Activated CD4-positive, alpha-beta T cell treated with anti-CD3 and anti-CD28 coated beads, Interleukin-2, Interleukin-4, amounts not matched to agents 100 ng/mL and 50 ng/mL, durations not matched to agents 16 hours and 8 hours (primary cell): ENCODE measurements around the gene ACSS3.
"Not testable (repeated sequence)": the region's sequence is repeated elsewhere in the genome, so short reads cannot be mapped to it uniquely, and the experiment has no call there.

Source experiments
- DNase-seq: peaks from one replicate; pipeline ENCODE4 v3.0.0-alpha.2; 2020; ENCODE audit warnings: low spot score

The ACSS3 gene

DNA sequence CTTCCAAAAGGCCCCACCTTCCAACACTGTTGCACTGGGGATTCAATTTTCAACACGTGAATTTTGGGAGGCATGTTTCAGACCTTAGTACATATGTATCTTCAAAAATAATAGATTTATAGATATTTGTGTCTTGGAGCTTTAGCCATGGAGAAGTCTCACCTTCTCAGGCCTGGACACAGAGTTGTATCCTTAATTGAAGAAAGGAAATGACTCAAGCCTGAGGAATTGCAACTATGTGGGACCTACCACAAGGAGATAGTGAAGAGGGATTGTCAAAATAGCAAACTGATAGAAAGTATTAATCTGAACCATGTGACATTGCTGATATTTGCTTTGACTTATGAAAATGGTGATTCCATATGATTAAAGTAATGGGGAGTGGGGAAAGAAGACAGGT, 89.8 kb downstream of the ACSS3 start:
- DNase-seq, result no peak

DNA sequence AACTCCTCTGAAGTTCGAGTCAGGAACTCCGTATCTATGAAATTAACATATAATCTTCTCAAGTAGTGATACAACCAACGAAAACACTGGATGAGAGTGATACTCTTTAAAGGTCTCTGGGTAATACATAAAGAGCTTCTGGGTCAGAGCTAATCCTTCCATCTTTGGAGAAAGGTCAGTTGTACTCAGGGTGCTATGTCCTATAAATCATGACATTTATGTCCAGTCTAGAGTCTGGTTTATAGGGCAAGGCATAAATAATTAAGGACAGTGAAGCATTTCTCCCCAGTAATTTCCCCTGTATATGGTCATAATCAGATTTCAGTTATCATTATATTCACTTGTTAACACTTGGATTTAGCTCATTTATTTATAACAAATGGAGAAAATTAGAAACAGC, 90.6 kb downstream of the ACSS3 start:
- DNase-seq, result no peak

DNA sequence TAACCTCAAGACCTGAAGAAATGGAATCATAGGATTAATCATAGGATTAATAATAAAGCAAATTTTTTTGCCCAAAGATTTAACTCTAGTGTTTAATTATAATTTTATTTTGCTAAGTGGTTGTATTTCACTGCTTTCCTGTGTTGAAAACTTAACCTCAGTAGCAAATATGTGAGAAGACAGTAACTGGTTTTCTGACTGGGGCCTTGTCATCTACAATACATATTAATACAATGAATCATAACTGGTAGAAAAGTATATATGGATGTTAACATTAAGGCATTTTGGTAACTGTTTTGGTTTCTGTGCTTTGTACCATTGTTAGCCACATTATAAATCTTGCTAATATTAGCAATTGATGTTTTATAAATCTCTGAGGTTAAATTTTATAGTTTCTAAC, 92.2 kb downstream of the ACSS3 start:
- DNase-seq, result no peak

DNA sequence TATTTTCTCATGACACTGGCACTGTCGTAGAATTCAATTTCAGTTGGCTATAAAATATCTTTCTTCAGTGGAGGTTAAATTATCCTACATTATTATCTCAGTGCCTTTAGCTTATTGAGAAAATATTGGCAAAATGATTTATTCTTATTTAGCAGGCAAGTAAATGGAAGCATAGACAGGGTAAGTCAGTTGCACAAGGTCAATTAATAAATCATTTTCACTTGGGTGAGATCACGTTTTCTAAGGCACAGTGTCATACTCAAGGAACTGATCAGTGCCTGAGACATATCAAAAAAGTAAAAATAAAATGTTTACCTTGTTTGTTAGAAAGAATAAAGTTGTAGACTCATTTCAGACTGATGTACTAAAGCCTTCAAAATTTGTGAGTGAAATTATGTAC, 95.0 kb downstream of the ACSS3 start:
- DNase-seq, result no peak

DNA sequence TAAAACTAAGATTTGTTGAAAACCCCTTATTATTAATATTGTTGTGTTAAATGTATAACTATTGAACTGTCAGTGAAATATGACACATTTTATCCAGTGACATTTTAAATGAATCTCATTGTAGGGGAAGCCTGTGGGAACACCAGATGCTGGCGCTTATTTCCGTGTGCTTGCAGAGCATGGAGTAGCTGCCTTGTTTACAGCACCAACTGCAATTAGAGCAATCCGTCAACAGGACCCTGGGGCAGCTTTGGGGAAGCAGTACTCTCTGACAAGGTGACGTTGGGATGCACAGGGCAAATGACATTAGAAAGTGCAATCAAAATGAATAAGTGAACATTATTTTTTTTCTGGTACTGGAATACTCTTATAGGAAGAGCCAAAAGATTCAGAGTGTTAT, 96.8 kb downstream of the ACSS3 start:
- no peak for DNase-seq

DNA sequence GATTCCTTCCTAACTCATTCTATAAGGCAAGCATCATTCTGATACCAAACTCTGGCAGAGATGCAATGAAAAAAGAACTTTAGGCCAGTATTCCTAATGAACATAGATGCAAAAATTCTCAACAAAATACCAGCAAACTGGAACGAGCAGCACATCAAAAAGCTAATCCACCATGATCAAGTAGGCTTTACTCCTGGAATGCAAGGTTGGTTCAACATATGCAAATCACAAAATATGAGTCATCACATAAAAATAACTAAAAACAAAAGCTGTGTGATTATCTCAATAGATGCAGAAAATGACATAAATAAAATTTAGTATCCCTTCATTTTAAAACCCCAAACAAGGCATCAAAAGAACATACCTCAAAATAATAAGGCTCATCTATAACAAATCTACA, 98.9 kb downstream of the ACSS3 start:
- no peak for DNase-seq

DNA sequence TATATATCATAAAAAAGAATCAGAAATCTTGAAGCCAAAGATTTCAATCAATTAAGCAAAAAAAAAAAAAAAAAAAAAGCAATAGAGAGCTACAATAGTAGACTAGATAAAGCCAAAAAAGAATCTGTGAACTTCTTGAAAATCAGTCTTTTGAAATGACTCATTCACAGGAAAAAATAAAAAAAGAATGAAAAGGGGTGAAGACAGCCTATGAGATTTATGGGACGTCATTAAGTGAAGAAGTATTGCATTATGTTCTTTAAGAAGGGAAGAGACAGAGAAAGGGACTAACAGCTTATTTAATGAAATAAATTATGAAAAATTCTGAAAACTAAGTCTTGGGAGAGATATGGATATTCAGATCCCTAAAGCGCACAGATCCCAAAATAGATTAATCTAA, 103.8 kb downstream of the ACSS3 start:
- no peak for DNase-seq

DNA sequence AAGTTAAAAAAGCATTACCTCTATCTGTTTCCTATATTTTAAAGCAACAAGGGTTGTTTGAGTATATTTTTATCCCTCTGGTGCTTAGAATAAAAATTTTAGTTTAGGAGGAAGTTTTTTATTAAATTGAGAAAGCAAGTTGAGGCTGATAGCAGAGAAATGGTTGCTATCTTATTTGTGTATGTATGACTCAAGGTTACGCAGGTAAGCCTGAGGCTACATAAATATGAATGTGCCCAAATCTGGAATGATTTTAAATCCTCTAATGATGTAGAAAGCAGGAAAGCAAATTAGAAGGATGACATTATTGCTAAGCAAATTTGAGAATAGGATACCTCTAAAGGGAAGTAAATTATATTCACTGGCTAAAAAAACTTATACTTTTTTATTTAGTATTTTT, 109.8 kb downstream of the ACSS3 start:
- DNase-seq, result no peak

DNA sequence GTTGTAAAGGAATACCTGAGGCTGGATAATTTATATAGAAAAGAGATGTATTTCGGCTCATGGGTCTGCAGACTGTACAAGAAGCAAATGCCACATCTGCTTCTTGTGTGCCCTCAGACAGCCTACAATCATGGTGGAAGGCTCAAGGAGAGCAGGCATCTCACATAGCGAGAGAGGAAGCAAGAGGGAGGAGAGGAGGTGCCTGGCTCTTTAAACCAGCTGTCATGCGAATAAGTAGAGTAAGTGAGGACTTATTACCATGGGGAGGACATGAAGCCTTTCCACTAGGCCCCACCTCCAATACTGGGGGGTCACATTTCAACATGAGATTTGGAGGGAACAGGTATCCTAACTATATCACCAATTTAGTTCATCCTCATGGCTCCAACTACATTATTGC, 118.7 kb downstream of the ACSS3 start:
- no peak for DNase-seq

DNA sequence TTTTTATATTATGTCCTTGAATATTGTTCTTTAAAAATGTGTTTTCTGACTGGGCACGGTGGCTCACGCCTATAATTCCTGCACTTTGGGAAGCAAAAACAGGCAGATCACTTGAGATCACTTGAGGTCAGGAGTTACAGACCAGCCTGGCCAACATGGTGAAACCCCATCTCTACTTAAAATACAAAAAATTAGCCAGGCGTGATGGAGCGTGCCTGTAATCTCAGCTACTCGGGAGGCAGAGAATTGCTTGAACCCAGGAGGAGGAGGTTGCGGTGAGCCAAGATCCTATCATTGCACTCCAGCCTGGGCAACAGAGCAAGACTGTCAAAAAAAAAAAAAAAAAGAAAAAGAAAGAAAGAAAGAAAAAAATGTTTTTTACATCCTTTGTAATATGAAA, 122.7 kb downstream of the ACSS3 start:
- DNase-seq, result not testable (repeated sequence)

DNA sequence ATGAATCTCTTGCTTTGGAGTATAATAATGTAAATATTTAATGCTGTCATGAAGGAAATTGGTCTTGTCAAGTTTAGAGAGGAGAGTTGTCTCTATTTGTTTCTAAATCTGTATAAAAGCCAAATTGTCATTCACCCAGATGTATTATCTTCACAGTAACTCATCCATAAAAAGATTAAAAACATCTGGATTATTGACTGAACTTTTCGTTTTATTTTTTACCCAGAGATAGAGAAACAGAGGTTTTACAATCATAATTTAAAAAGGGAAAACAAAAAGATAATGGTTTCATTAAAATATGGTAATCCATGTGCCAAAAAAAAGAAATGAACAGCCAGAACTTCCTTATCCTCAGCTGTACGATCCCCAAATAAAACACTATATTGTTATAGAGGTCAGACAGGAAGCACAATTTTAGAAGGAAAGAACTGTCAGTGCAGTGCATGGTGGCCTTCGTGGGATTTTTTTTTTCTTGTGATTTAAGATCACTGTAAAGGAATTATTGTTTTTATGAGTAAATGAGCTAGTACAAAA, 125.9 kb downstream of the ACSS3 start:
- no peak for DNase-seq

DNA sequence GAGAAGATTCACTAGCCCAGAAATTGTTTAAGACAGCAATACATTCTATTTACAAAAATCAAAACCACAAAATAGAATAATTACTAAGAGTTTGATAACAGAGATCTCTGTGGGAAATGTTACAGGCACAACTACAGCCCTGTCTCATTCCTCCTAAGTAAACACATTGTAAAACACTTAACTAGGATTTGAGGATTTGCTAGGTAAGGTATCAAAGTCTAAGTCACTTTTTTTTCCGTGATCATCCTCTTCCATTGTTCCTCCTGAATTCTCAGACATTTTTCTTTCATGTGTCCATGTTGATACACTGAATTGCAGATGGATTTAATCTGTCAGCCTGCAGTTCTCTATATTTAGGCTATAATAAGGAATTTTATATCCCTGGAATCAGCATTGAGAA, 127.5 kb downstream of the ACSS3 start:
- no peak for DNase-seq

DNA sequence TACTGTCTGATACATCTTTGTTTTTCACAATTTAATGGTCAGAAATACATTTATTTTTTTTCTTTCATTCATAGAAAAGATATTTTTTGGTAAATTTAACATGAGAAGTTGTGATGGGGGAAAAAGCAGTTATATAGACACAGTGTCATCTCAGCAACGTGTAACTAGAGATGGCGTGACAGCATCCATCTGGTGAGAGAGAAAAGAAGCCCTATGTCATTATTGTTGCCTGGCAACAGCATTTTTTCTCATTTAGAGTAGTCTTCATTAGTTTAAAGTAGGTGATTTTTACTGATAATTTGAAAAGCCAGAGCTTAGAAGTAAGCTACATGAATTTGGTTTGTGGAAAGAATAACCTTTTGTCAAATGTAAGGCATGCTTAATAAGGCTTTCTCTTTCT, 128.6 kb downstream of the ACSS3 start:
- no peak for DNase-seq

DNA sequence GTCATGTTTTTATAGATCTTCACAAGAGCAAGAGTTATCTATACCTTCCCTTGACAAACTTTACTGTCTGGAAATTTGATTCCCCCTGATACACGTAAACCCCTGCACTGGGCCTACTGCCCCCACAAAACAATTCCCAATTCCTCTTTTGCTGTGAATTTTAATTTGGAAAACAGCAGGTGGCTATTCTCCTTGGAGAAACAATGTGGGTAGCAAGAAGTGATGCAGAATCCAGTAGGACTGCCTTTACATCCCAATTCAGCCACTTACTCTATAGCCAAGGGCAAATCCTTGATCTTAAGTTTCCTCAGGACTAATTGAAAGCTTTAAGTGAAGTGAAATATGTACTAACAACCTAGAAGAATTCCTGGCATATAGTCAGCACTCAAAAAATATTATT, 129.3 kb downstream of the ACSS3 start:
- DNase-seq, result no peak

DNA sequence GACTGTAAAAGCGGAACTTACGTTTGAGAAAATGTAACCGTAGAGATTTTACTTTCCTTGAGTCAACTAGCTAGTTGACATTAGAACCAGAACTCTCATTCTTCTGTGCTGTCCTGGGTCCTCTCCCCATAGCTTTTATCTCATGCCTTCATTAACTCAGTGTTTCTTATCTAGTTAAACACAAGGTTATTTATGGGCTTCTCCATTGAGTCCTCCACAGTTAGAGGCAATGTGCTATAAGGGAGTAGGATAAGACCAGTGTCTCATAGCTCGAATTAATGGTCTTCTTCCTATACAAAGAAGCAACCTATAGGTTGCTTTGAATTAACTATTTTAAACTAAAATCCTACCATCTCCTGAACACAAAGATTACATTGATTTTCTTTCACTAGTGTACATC, 129.8 kb downstream of the ACSS3 start:
- no peak for DNase-seq

DNA sequence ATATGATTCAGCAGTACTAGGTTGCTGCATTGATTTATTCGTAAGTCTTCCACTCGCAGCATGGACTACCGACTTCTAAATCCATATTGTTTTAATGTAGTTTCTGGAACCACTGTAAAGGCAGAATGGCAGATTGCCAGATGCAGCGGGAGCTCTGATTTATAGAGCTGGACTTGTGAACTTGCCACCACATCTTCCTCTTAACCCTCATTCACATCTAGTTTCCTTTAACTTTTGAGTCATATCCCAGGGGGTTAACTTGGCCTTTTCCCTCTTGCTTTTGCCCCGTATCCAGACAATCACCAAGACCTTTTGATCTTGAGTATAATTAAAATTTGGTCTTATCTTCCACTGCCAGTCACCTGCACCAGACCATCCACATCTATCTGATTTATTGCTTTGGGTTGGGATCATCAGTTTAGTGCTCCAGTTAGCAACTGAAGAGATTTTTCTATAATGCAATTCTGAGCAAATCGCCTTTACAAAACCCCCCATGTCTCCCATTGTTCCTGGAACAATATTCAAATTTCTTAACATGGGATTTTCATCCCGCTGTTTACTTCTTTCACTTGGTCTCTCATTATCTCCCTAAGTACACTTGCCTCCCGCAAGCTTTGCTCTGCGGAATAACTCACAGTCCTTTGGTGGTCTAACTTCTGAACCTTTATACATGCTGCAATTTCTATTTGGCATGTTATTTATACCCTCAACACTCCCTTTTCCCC, 130.5 kb downstream of the ACSS3 start:
- DNase-seq, result no peak

DNA sequence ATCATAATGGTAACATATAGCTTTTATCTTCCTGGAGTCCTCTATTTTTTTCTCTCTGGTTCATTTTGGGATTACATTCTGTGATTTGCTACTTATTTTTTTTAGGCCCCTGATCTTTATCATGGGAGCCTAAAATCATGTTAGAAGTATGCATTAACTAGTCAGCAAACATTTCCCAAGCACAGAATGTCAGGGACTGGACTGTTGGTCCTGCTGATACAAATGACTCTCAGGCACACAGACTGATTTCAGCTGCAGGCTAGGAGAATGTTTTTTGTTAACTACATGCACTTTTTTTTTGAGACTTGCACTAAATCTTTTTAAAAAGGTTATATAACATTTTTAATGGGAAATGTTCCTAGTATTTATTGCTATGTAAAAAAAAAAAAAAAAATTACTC, 131.1 kb downstream of the ACSS3 start:
- no peak for DNase-seq

DNA sequence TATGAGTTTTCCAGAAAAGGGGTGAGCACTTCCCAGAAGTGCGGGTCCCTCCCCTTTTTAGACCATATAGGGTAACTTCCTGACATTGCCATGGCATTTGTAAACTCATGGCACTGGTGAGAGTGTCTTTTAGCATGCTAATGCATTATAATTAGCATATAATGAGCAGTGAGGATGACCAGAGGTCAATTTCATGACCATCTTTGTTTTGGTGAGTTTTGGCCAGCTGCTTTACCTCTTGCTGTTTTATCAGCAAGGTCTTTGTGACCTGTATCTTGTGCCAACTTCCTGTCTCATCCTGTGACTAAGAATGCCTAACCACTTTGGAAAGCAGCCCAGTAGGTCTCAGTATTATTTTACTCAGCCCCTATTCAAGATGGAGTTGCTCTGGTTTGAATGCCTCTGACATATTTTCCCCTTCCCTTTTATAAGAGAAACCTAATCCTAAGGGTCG, 131.9 kb downstream of the ACSS3 start:
- not testable (repeated sequence) for DNase-seq

DNA sequence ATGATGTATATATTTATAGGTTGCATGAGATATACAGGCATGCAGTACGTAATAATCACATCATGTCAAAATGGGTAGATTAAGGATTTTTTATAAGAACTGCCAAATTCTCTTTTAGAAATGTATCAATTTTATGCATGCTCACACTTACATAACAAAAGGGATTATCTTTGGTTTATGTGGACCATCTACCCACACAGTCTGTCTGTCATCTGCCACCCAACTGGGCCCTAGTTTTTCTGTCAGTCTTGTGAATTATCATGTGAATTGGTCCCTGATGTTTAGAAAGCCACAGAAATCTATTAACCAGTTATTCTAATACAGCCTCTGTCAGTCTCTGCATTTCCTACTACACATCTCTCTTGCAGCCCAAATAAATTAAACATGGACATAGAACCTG, 133.4 kb downstream of the ACSS3 start:
- DNase-seq, result no peak

DNA sequence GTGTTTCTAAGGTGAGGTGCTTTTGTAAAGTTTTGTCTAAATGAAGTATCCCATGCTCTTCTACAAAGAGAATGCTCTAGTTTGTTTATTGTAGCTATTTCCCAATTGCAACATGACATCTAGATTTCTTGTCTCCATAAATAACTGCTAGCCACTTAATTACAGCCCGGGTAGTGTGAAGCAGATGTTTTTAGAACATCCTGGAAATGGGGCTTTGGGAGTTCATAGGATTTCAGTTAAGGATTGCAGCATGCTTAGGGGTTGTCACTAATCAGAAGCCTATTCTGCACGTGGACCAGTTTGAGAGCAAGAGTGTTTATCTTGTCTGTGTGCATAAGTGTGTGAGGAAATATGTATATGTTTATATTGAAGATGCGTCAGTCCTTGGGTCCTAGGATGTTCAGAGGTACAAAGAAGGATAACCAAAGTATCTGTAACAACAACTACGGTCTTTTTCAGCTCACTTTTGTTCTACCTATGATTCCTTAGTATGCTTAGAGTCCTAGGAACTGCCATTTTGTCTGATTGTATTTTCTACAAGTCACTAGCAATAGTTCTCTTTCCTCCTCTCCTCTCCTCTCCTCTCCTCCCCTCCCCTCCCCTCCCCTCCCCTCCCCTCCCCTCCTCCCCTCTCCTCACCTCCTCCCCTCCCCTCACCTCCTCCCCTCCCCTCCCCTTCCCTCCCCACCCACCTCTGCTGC, 135.3 kb downstream of the ACSS3 start:
- DNase-seq, result no peak

DNA sequence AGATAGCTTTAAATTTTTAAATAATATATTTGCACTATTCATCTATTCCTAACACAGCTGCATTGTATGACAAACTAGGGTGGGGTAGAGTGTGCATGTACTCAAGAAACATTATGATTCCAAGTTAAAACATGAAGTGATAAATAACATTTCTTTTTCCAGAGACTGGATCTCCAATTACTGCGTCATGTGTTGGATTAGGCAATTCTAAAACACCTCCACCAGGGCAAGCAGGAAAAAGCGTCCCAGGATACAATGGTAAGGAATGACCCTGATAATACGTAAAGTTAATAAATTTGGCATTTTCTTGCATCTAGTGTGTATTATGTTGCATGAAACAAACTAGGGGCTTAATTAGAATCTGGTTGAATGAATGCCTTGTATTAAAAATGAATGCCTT, 138.9 kb downstream of the ACSS3 start:
- no peak for DNase-seq

DNA sequence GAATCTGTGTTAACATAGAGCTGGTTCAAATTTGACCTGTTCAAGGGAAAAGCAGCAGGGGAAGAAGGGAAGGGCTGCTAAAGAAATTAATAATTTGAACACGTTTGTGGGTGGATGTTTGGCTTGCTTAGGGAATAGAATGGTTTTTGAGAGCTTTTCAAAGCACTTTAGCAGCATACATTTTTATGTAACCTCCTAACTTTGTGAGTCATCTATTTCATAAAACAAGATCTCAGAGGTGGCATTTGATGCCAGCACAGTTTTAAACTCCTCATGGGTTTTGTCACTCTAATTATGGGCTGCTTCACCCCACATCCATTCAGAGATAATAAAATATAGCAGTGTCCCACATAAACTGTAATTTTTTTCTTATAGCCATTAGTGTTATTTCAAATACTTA, 143.8 kb downstream of the ACSS3 start:
- no peak for DNase-seq

DNA sequence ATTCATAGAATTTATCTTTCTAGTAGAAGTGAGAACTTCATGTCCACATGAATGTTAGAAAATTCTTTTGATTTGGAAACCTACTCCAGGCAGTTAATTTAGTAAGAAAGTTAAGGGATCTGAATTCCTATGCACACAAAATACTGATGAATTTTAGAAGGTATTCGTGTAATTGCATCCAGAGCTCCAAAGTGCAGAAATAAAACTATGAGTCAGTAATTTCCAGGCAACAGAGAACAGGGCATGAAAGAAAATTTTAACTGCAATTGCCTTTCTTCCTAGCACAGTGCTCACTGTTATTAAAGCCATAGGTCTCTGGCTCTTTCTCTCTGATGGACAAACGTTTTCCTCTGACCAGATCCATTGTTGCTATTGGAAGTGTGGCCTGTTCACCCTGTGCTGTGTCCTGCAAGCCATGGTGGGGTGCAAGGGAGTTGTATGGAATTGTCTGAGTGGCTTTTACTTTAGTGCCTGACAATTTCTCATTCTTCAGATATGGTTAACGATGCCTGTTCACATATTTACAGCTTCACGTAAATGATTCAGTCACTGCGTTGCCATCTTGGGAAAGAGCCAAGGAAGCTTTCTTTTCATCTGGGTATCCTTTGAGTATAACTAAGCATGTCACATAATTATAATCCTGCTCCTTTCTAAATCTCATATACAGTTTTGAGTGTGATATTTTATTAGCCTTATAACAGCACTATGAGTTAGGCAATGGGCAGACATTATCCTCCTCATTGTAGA, 145.1 kb downstream of the ACSS3 start:
- no peak for DNase-seq
